HEK293T (cell line): ENCODE results near the gene NUP155.
"Not testable (repeated sequence)": the region's sequence is repeated elsewhere in the genome, so short reads cannot be mapped to it uniquely, and the experiment has no call there.

Experiments used
- CTCF ChIA-PET: fragments of 350-600 bp; formaldehyde crosslinking; extraction: SDS; loops from one replicate; lab custom pipeline; 2021; ENCODE audit warnings: antibody characterized with exemption, inconsistent platforms; lab: Yijun Ruan, JAX
- POLR2A ChIA-PET: fragments of 350-600 bp; formaldehyde crosslinking; extraction: SDS; loops from one replicate; lab custom pipeline; 2020; ENCODE audit warnings: antibody characterized with exemption, inconsistent platforms; lab: Yijun Ruan, JAX
- DNase-seq: peaks from one replicate; pipeline ENCODE4 v3.0.0; 2012; ENCODE audit warnings: mixed read lengths; ENCODE audit errors: extremely low spot score
- ARNT ChIP-seq: fragments of 450-650 bp; IDR thresholded peaks from 2 replicates; pipeline ENCODE4 v1.6.1; 2017; ENCODE audit warnings: mild to moderate bottlenecking
- BHLHE40 ChIP-seq: fragments of 450-650 bp; IDR thresholded peaks from 2 replicates; pipeline ENCODE4 v1.6.1; 2016; ENCODE audit warnings: mild to moderate bottlenecking, moderate library complexity, borderline replicate concordance
- CTBP1 ChIP-seq: fragments of 450-650 bp; IDR thresholded peaks from 2 replicates; pipeline ENCODE4 v1.6.1; 2016; ENCODE audit warnings: borderline replicate concordance
- ELF4 ChIP-seq: fragments of 450-650 bp; IDR thresholded peaks from 2 replicates; pipeline ENCODE4 v1.6.1; 2017; ENCODE audit warnings: antibody characterized with exemption
- FOXA1 ChIP-seq: fragments of 450-650 bp; IDR thresholded peaks from 2 replicates; pipeline ENCODE4 v1.6.1; 2016; ENCODE audit warnings: mild to moderate bottlenecking
- FOXK2 ChIP-seq: fragments of 450-650 bp; IDR thresholded peaks from 2 replicates; pipeline ENCODE4 v1.6.1; 2016; ENCODE audit warnings: mild to moderate bottlenecking
- FOXM1 ChIP-seq: fragments of 450-650 bp; IDR thresholded peaks from 2 replicates; pipeline ENCODE4 v1.6.1; 2017; ENCODE audit warnings: mild to moderate bottlenecking, borderline replicate concordance
- HDGF ChIP-seq: fragments of 450-650 bp; IDR thresholded peaks from 2 replicates; pipeline ENCODE4 v1.6.1; 2017; ENCODE audit warnings: antibody characterized with exemption, borderline replicate concordance
- L3MBTL2 ChIP-seq: fragments of 450-650 bp; conservative IDR thresholded peaks from 2 replicates; pipeline ENCODE4 v1.6.1; 2016; ENCODE audit warnings: mild to moderate bottlenecking
- LEF1 ChIP-seq: fragments of 450-650 bp; IDR thresholded peaks from 2 replicates; pipeline ENCODE4 v1.6.1; 2017; ENCODE audit warnings: mild to moderate bottlenecking, borderline replicate concordance
- NFRKB ChIP-seq: fragments of 450-650 bp; IDR thresholded peaks from 2 replicates; pipeline ENCODE4 v1.6.1; 2016; ENCODE audit warnings: mild to moderate bottlenecking, moderate library complexity
- SP1 ChIP-seq: fragments of 450-650 bp; IDR thresholded peaks from 2 replicates; pipeline ENCODE4 v1.6.1; 2017
- SUZ12 ChIP-seq: fragments of 450-650 bp; IDR thresholded peaks from 2 replicates; pipeline ENCODE4 v1.6.1; 2016; ENCODE audit warnings: mild to moderate bottlenecking
- TARDBP ChIP-seq: fragments of 450-650 bp; IDR thresholded peaks from 2 replicates; pipeline ENCODE4 v1.6.1; 2016
- ZNF384 ChIP-seq: fragments of 450-650 bp; IDR thresholded peaks from 2 replicates; pipeline ENCODE4 v1.6.1; 2016
- TF ChIP-seq, protein P1 (sequence below): fragments of 450-650 bp; IDR thresholded peaks from 2 replicates; pipeline ENCODE4 v1.6.1; 2016

NUP155 gene

DNA sequence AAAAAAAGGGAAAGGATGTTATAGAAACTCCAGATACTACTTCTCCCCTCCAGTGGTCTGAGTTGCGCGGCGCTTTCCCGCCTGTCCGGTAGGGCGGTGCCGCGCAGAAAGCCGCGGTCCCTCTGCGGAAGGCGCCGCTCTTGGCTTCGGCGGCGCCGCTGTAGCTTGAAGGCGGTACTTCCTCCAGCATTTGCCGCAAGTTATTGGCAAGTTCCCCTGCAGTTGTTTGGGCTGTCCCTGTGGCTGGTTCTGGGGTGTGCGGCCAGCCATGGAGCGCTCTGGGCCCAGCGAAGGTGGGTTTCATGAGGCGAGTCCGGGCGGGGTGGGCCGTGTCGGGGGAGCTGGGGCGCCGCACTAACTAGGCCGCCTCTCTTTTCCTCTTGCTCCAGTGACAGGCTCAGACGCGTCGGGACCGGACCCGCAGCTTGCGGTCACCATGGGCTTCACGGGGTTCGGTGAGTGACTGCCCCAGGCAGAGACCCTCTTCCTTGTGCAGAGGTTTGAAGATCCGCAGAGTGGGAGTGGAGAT lies 8.3 kb upstream of the NUP155 start, which contains the start of gene WDR70:
TSS of gene WDR70 (plus strand) at position 219 of the 529 bp plus-strand sequence. CDS start at position 269, 50 bp downstream.
- TF ChIP-seq ZNF384 = 0 out of 2 replicates have a peak, but pooled peaks have one; percentile 2
- ChIA-PET POLR2A (interaction anchor here (0.6 to 1.6 kb wide), 8 partner anchors 9 to 636 kb away, joined by 3 to 42 read pairs (median 3); partner anchors contain the start of genes CPLANE1 and NUP155), CTCF (interaction anchor here (0.6 to 0.8 kb wide), 5 partner anchors 8 to 683 kb away, joined by 3 to 5 read pairs (median 3); partner anchors contain the start of gene NUP155)
- DNase-seq = peak; percentile 72

DNA sequence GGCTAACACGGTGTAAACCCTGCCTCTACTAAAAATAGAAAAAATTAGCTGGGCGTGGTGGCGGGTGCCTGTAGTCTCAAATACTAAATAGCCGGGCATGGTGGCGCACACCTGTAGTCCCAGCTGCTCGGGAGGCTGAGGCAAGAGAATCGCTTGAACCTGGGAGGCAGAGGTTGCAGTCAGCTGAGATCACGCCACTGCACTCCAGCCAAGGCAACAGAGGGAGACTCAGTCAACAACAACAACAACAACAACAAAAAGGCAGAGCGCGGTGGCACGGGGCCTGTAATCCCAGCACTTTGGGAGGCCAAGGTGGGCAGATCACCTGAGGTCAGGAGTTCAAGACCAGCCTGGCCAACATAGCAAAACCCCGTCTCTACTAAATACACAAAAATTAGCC lies 7.2 kb upstream of the NUP155 start:
- ChIA-PET POLR2A (interaction anchor here (1.0 to 1.4 kb wide), 2 partner anchors 24 to 35 kb away, joined by 3 to 5 read pairs; no protein-coding TSS in a partner anchor), CTCF (interaction anchor here (0.7 kb wide), 1 partner anchor 349 kb away, joined by 3 read pairs; no protein-coding TSS in a partner anchor)
- not testable (repeated sequence) for DNase-seq

DNA sequence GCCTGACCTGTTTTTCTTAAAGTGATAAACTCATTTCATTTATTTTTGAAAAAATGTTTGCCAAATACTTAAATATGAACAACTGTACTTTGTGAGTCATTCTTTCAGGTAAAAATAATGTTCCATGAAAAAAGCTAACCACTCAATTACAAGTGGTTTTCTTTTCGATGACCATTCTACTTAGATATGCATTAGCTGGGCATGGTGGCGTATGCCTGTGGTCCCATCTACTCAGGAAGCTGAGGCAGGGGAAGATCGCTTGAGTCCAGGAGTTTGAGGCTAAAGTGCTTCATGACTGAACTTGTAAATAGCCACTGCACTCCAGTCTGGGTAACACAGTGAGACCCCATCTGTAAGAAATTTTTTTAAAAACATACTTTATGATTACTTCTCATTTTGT lies 4.2 kb upstream of the NUP155 start:
- POLR2A ChIA-PET = no interaction called here
- no peak for DNase-seq
- CTCF ChIA-PET = no interaction called here
- TF ChIP-seq FOXK2 = no peak

DNA sequence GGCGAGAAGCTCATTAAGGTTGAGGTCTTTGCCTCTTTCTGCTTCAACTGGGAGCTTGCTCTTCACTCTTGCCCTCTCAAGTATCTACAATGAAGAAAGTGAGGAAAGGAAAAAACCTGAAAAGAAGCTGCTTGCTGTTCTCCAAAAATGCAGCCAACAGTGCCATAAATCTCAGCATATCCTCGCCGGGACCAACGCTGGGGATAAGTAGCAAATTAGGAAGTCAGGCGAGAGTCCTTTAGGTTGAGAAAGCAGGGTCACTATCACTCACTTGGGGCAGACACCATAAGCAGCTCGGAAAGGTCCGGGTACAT lies 399 bp downstream of the NUP155 start:
- no peak for DNase-seq
- no peak for TF ChIP-seq ELF4
- TF ChIP-seq, protein P1, sequence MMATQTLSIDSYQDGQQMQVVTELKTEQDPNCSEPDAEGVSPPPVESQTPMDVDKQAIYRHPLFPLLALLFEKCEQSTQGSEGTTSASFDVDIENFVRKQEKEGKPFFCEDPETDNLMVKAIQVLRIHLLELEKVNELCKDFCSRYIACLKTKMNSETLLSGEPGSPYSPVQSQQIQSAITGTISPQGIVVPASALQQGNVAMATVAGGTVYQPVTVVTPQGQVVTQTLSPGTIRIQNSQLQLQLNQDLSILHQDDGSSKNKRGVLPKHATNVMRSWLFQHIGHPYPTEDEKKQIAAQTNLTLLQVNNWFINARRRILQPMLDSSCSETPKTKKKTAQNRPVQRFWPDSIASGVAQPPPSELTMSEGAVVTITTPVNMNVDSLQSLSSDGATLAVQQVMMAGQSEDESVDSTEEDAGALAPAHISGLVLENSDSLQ = no peak
- no peak for TF ChIP-seq SUZ12
- no peak for TF ChIP-seq CTBP1
- no peak for TF ChIP-seq LEF1
- no peak for TF ChIP-seq SP1
- TF ChIP-seq ARNT = no peak
- ChIA-PET POLR2A (interaction anchor here (0.7 to 2.1 kb wide), 21 partner anchors 9 to 1290 kb away, joined by 3 to 42 read pairs (median 4); partner anchors contain the start of genes CPLANE1 and WDR70), CTCF (interaction anchor here (0.9 to 1.1 kb wide), 2 partner anchors 9 to 179 kb away, joined by 3 read pairs; no protein-coding TSS in a partner anchor)

DNA sequence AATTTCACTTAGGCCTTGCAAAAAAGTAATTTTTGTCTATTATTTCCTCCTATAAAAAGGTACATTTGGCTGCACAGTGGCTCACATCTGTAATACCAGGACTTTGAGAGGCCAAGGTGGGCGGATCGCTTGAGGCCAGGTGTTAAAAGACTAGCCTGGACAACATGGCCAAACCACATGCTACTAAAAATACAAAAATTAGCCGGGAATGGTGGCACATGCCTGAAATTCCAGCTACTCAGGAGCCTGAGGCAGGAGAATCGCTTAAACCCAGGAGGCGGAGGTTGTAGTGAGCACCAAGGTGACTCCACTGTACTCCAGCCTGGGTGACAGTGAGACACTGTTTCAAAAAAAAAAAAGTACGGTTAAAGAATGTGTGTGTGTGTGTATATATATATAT lies 15.7 kb downstream of the NUP155 start:
- POLR2A ChIA-PET = no interaction called here
- TF ChIP-seq, protein P1 = no peak
- no peak for TF ChIP-seq ELF4
- TF ChIP-seq ARNT = no peak
- TF ChIP-seq L3MBTL2 = no peak
- TF ChIP-seq BHLHE40 = no peak
- TF ChIP-seq NFRKB = no peak
- TF ChIP-seq FOXK2 = no peak
- no peak for TF ChIP-seq SP1
- no peak for TF ChIP-seq ZNF384
- TF ChIP-seq TARDBP = no peak
- no peak for TF ChIP-seq HDGF
- CTCF ChIA-PET = no interaction called here
- no peak for DNase-seq

DNA sequence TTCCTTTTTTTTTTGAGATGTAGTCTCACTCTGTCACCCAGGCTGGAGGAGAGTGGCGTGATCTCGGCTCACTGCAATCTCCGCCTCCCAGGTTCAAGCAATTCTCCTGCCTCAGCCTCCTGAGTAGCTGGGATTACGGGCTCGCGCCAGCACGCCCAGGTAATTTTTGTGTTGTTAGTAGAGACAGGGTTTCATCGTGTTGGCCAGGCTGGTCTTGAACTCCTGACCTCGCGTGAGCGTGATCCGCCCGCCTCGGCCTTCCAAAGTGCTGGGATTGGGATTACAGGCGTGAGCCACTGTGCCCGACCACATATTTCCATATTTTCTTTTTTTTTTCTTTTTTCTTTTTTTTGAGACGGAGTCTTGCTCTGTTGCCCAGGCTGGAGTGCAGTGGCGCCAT lies 28.2 kb downstream of the NUP155 start:
- POLR2A ChIA-PET, DNase-seq, CTCF ChIA-PET: not testable (repeated sequence)

DNA sequence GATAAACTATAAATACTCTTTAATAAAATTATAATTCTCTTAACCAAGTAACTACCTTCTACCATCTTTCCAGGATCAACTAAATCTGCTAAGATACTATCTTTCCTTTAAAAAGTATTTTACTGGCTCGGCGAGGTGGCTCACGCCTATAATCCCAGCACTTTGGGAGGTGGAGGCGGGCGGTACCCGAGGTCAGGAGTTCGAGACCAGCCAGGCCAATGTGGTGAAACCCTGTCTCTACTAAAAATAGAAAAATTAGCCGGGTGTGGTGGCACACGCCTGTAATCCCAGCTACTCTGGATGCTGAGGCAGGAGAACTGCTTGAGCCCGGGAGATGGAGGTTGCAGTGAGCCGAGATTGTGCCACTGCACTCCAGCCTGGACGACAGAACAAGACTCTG lies 36.2 kb downstream of the NUP155 start:
- DNase-seq, POLR2A ChIA-PET, CTCF ChIA-PET: not testable (repeated sequence)

DNA sequence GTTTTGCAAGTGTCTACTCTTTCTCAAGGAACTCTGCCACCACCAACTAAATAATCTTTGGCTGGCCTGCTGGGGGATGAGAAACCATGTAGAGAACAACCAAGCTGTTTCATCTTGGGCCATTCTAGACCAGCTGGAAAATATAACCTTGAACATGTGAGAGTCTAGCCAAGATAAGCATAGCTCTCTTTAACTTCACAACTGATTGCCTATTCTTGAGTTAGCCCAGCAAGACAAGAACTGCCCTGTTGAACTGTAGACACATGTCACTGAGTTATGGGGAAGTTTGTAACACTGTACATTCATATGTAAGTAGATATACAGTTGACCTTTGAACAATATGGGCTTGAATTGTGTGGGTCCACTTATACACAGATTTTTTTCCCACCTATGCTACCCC lies 44.4 kb downstream of the NUP155 start:
- POLR2A ChIA-PET = no interaction called here
- CTCF ChIA-PET = no interaction called here
- DNase-seq = no peak
- TF ChIP-seq SUZ12 (no peak), ZNF384 (no peak), CTBP1 (no peak), FOXA1 (no peak), FOXK2 (no peak), LEF1 (no peak), SP1 (no peak), ARNT (no peak)

DNA sequence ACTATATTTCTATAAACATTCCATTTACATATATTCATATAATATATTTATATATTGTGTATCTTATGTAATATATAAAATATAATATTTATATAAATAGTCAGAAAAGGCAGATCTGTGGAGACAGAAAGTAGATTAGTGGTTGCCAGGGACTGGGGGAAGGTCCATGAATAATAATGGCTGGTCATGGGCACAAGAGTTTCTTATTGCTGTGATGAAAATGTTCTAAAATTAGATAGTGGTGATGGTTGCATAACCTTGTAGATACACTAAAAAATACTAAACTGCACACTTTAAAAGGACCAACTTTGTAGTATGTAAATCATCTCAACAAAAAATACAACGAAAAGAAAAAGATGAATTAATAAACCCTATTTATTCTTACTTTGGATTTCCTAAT lies 47.3 kb downstream of the NUP155 start:
- no peak for DNase-seq
- ChIA-PET POLR2A (no interaction called here), CTCF (interaction anchor here (0.6 kb wide), 1 partner anchor 187 kb away, joined by 5 read pairs; no protein-coding TSS in a partner anchor)
- no peak for TF ChIP-seq FOXM1
- no peak for TF ChIP-seq ARNT
- TF ChIP-seq ELF4 = no peak
